ENCODE measurements around the gene MIGA2.

DNA sequence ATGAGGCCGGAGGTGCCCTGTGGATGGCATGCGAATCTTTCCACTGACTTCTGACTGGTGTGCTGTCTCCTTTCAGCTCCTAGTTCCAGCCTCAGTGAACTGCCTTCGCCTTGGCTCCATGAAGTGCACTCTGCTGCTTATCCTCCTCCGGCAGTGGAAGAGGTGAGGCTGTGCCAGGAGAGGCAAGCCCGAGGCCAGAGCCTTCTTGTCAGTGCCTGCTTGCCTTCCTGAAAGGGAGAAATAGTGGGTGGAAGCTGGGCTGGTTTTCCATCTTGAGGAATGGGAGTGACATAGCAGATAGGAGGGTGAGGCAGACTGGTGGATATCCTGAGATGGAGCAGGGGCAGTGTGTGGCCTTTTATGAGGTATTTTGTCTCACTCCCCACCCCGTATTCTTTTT is 38.0 kb upstream of the MIGA2 start:
- TF ChIP-seq, protein P1, sequence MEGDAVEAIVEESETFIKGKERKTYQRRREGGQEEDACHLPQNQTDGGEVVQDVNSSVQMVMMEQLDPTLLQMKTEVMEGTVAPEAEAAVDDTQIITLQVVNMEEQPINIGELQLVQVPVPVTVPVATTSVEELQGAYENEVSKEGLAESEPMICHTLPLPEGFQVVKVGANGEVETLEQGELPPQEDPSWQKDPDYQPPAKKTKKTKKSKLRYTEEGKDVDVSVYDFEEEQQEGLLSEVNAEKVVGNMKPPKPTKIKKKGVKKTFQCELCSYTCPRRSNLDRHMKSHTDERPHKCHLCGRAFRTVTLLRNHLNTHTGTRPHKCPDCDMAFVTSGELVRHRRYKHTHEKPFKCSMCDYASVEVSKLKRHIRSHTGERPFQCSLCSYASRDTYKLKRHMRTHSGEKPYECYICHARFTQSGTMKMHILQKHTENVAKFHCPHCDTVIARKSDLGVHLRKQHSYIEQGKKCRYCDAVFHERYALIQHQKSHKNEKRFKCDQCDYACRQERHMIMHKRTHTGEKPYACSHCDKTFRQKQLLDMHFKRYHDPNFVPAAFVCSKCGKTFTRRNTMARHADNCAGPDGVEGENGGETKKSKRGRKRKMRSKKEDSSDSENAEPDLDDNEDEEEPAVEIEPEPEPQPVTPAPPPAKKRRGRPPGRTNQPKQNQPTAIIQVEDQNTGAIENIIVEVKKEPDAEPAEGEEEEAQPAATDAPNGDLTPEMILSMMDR (IDR thresholded peaks at IDR 0.05) = no peak
- no peak for TF ChIP-seq POLR2A (IDR thresholded peaks at IDR 0.05)
